Psoas muscle (tissue), 8 donors: ENCODE measurements around the gene FAM237B. TPM values are rescaled to one million over a fixed set of nuclear protein-coding genes. Genes with fewer than 3 reads are reported as not detected.

Experiments
- ATAC-seq, 4 donors: fragments of 200-7000 bp; cut with Tn5 transposase; one replicate each; pipeline ENCODE4 v1.9.1; 2020; ENCODE audit warnings: moderate library complexity in 3 of 4, mild to moderate bottlenecking in 2 of 4
- DNase-seq, 2 donors: peaks; one replicate each; pipeline ENCODE4 v3.0.0-alpha.2; 2020
- H3K27ac ChIP-seq: fragments of 200-600 bp; one replicate; pipeline ENCODE4 v1.8.0; 2022
- H3K27me3 ChIP-seq, 3 donors: fragments of 200-600 bp in 1 of 3; one replicate each; pipeline versions ENCODE4 v1.6.1 to v1.8.0; 2013 to 2022; ENCODE audit warnings: low read length in 2 of 3, mild to moderate bottlenecking in 2 of 3, moderate library complexity in 1 of 3; ENCODE audit not compliant: insufficient read depth in 3 of 3
- H3K36me3 ChIP-seq, 2 donors: fragments of 200-600 bp in 1 of 2; one replicate each; pipeline versions ENCODE4 v1.6.1 to v1.8.0; 2013 to 2022; ENCODE audit warnings: low read depth in 1 of 2, mild to moderate bottlenecking in 1 of 2, moderate library complexity in 1 of 2; ENCODE audit not compliant: insufficient read depth in 1 of 2
- H3K4me1 ChIP-seq: fragments of 200-600 bp; one replicate; pipeline ENCODE4 v1.8.0; 2022
- H3K4me3 ChIP-seq: fragments of 200-600 bp; one replicate; pipeline ENCODE4 v1.8.0; 2022; ENCODE audit warnings: mild to moderate bottlenecking
- H3K9me3 ChIP-seq: fragments of 200-600 bp; one replicate; pipeline ENCODE4 v1.8.0; 2022
- CTCF ChIP-seq: fragments of 200-600 bp; IDR thresholded peaks from one replicate; pipeline ENCODE4 v1.8.0; 2022; ENCODE audit warnings: antibody characterized with exemption
- WGBS, 3 donors: extraction: QIAGEN DNeasy Blood & Tissue Kit; methylation state at CpG; one replicate each; pipeline versions ENCODE4 v1.1.6 to v1.1.7; 2013; 5-methylcytosine and 5-hydroxymethylcytosine counted together
- intact Hi-C, 2 donors: fragments of 100-400 bp; cut with DNase I; formaldehyde crosslinking; loops; one replicate each; pipeline versions ENCODE4 v1.11.0 to v1.14.2; 2022
- polyA plus RNA-seq, 3 donors: library from polyadenylated mRNA; stranded (reverse); fragments of 200-250 nt; gene quantifications; one replicate each; pipeline ENCODE4 v1.2.3, GENCODE V29; 2013
- total RNA-seq, 4 donors: library from RNA; stranded (reverse); fragmentation: NEBNext Ultra II Directional in 2 of 4; extraction: Animal tissue kit (Norgen Biotek cat#: 25700) in 2 of 4; gene quantifications; one replicate each; pipeline versions ENCODE4 v1.2.1 to v1.2.4, GENCODE V29; 2021 to 2023
- donor health status: healthy with polysubstance abuse.
- donor health status: DM: no; HTN: no; CAD: no; lungs with moderate emphysema.
- donor health status: Bipolar disorder and iron deficiency.
- donor health status: healthy.
- donor health status: DM: yes; HTN: yes; CAD: no.
- donor health status: DM: no; HTN: no; CAD: no.
- donor health status: DM: no; HTN: no; CAD: no.
- donor health status: DM: yes; HTN: yes; CAD: no.

The FAM237B gene
- total and polyA plus RNA-seq, 7 donors: not detected

GRCh38 chr7:90276033-90276728 is 44.9 kb downstream of the FAM237B start:
- intact Hi-C loops: no loop called here
- ATAC-seq: no peak
- 71 to 73% (median 72%) methylated on average over 5 of the region's 5 CpGs for WGBS, 3 donors
- Histone ChIP-seq H3K27me3 (no peaks in the 10 kb centered on the region), H3K27ac (no peak overlapping the region), H3K4me1 (no peaks in the 10 kb centered on the region), H3K9me3 (no peaks in the 10 kb centered on the region), H3K36me3 (peaks cover 0 to 5% of the 10 kb centered on the region in 2 donors), H3K4me3 (no peak overlapping the region)
- TF ChIP-seq CTCF: no peak
- no peak for DNase-seq

- intact Hi-C loops: no loop called here
- TF ChIP-seq CTCF: no peak
- no peak for ATAC-seq
Observed at GRCh38 chr7:90274161-90274560, 46.9 kb downstream of the FAM237B start.

GRCh38 chr7:90272242-90272641 is 48.9 kb downstream of the FAM237B start:
- H3K4me3 ChIP-seq: no peak overlapping the region
- no peak overlapping the region for H3K27ac ChIP-seq
- intact Hi-C loops: no loop called here
- whole genome bisulfite sequencing, 3 donors: 89 to 92% (median 90%) methylated on average over 2 of the region's 2 CpGs
- no peak for ATAC-seq
- H3K27me3 ChIP-seq: no peaks in the 10 kb centered on the region
- H3K36me3 ChIP-seq: no peaks in the 10 kb centered on the region
- H3K4me1 ChIP-seq: no peaks in the 10 kb centered on the region
- no peak for TF ChIP-seq CTCF
- H3K9me3 ChIP-seq: no peaks in the 10 kb centered on the region
- DNase-seq: no peak

More at GRCh38 chr7:90274161-90274560, 46.9 kb downstream of the FAM237B start:
- Histone ChIP-seq H3K4me3 (no peak overlapping the region), H3K36me3 (no peaks in the 10 kb centered on the region), H3K4me1 (no peaks in the 10 kb centered on the region), H3K27me3 (no peaks in the 10 kb centered on the region), H3K9me3 (no peaks in the 10 kb centered on the region), H3K27ac (no peak overlapping the region)
- DNase-seq: no peak

- Histone ChIP-seq H3K27me3 (no peaks in the 10 kb centered on the region), H3K4me1 (no peaks in the 10 kb centered on the region), H3K36me3 (no peaks in the 10 kb centered on the region), H3K4me3 (no peak overlapping the region), H3K27ac (no peak overlapping the region), H3K9me3 (no peaks in the 10 kb centered on the region)
- no peak for TF ChIP-seq CTCF
- 74 to 78% (median 74%) methylated on average over 2 of the region's 2 CpGs for WGBS, 3 donors
- intact Hi-C loops: no loop called here
- DNase-seq (no peak), ATAC-seq (no peak)
Observed at GRCh38 chr7:90271753-90272152, 49.4 kb downstream of the FAM237B start.
